G401 (cell line): ENCODE data around the gene G6PC3. TPM values are rescaled to one million over a fixed set of nuclear protein-coding genes. Genes with fewer than 3 reads are reported as not detected.
"Not testable (repeated sequence)": the region's sequence is repeated elsewhere in the genome, so short reads cannot be mapped to it uniquely, and the experiment has no call there.

Experiments
- DNase-seq: peaks from one replicate; pipeline ENCODE4 v3.0.0-alpha.2; 2015; ENCODE audit warnings: low spot score
- in situ Hi-C: cut with HindIII; loops from 2 replicates; pipeline ENCODE4 v1.10.0; 2016; ENCODE audit warnings: low sequenced_read_pairs, mixed read lengths
- total RNA-seq: library from RNA; depleted of rRNA; stranded (reverse); fragments of >200 nt; shearing (Covaris generic); gene quantifications from 2 replicates; pipeline ENCODE4 v1.2.3, GENCODE V29; 2014; rRNA removed

Gene G6PC3
- total RNA-seq, 1 experiment from 2014 or later, result 23.2 TPM

GRCh38 chr17:44117351-44117750 is 46.8 kb downstream of the G6PC3 start:
- in situ Hi-C loops, result no loop called here

GRCh38 chr17:44118427-44119050 is 48.0 kb downstream of the G6PC3 start:
- no peak for DNase-seq
- in situ Hi-C loops, result no loop called here

More at GRCh38 chr17:44117351-44117750, 46.8 kb downstream of the G6PC3 start:
- DNase-seq, result no peak

GRCh38 chr17:44119062-44119461 is 48.5 kb downstream of the G6PC3 start:
- in situ Hi-C loops, result no loop called here
- no peak for DNase-seq

GRCh38 chr17:44119798-44120197 is 49.3 kb downstream of the G6PC3 start:
- DNase-seq, result no peak
- in situ Hi-C loops, result no loop called here

- in situ Hi-C loops, DNase-seq: not testable (repeated sequence)
Observed at GRCh38 chr17:44120281-44120680, 49.7 kb downstream of the G6PC3 start.

- peak; percentile 56 for DNase-seq
- in situ Hi-C loops, result no loop called here
Observed at GRCh38 chr17:44120851-44121605, 50.5 kb downstream of the G6PC3 start.

- no peak for DNase-seq
- in situ Hi-C loops, result no loop called here
Observed at GRCh38 chr17:44121997-44122815, 51.7 kb downstream of the G6PC3 start.

GRCh38 chr17:44122816-44123355 is 52.4 kb downstream of the G6PC3 start:
- in situ Hi-C loops, result no loop called here

GRCh38 chr17:44123356-44124117 is 53.0 kb downstream of the G6PC3 start, which contains the start of gene HDAC5:
Gene HDAC5 (minus strand): TSS chr17:44123641. CDS start chr17:44117515, 6,126 bp downstream.
- in situ Hi-C loops, result no loop called here

More at GRCh38 chr17:44122816-44123355, 52.4 kb downstream of the G6PC3 start:
- DNase-seq, result peak; percentile 37

GRCh38 chr17:44124118-44124438 is 53.5 kb downstream of the G6PC3 start:
- DNase-seq, result no peak
- in situ Hi-C loops, result no loop called here

More at GRCh38 chr17:44123356-44124117, 53.0 kb downstream of the G6PC3 start, which contains the start of gene HDAC5:
- peak; percentile 98 for DNase-seq

Other genes starting within 250 kb of the G6PC3 start
- 2.1 and 2.2 TPM in 2 replicates for gene MPP3, start 237.6 kb upstream of the G6PC3 start, total RNA-seq
- gene CD300LG, start 223.6 kb upstream of the G6PC3 start, total RNA-seq, result 0.31 TPM in 1 of 2 replicates, not detected in the other
- 58.8 and 82.5 TPM in 2 replicates for gene MPP2, start 163.2 kb upstream of the G6PC3 start, total RNA-seq
- gene PPY, start 128.3 kb upstream of the G6PC3 start, total RNA-seq, result not detected in 2 replicates
- gene PYY, start 116.8 kb upstream of the G6PC3 start, total RNA-seq, result not detected in 2 replicates
- gene NAGS, start 66.1 kb upstream of the G6PC3 start, total RNA-seq, result 2.5 and 4.7 TPM in 2 replicates
- 53.3 and 63.2 TPM in 2 replicates for gene TMEM101, start 55.8 kb upstream of the G6PC3 start, total RNA-seq
- 93.5 and 116 TPM in 2 replicates for gene LSM12, start 4.1 kb upstream of the G6PC3 start, total RNA-seq
- gene HDAC5, start 52.9 kb downstream of the G6PC3 start, total RNA-seq, result 65.5 and 70.6 TPM in 2 replicates
- 7.6 and 9.9 TPM in 2 replicates for gene HROB, start 71.2 kb downstream of the G6PC3 start, total RNA-seq
- not detected in 2 replicates for gene ASB16, start 100.0 kb downstream of the G6PC3 start, total RNA-seq
- 27.1 and 34.5 TPM in 2 replicates for gene TMUB2, start 116.2 kb downstream of the G6PC3 start, total RNA-seq
- gene ATXN7L3, start 129.1 kb downstream of the G6PC3 start, total RNA-seq, result 53.8 and 68.3 TPM in 2 replicates
- gene UBTF, start 148.9 kb downstream of the G6PC3 start, total RNA-seq, result 81.4 and 110 TPM in 2 replicates
- not detected in 2 replicates for gene SLC4A1, start 197.4 kb downstream of the G6PC3 start, total RNA-seq
- gene RUNDC3A, start 237.9 kb downstream of the G6PC3 start, total RNA-seq, result 3.4 and 3.8 TPM in 2 replicates